KG1 (cell line): ENCODE data around the gene ZNF423.

Experiments used
- DNase-seq: peaks from one replicate; lab custom pipeline; 2025; lab: John Stamatoyannopoulos, UW

ZNF423 gene

DNA sequence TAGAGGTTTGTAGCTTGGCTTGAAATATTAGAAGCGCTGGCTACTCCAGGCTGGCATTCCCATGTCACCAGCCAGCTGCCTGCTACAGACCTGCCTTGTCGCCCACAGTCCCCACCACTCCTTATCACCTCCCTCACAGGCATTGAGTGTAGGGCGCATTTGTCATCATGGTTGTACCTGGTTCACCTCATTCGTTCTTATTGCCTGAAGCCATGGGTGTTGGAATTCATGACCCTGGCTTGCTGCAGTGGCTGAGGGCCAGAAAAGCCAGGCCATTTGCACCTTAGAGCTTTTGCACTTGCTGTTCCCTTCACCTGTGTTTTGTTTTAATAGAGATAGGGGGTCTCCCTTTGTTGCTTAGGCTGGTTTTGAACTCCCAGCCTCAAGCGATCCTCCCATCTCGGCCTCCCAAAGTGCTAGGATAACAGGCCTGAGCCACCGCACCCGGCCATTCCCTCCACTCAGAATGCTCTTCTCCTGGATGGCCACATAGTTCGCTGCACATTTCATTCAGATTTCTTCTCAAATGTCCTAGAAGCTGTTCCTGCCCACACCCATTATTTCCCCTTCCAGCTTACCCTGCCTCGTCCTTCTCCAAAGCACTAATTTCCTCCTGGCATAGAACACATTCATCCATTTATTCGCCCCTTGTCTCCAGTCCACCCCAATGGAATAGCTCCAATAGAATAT lies 384.7 kb downstream of the ZNF423 start:
- no peak for DNase-seq

- DNase-seq: no peak
Measured at GRCh38 chr16:49470513-49470991, 385.4 kb downstream of the ZNF423 start.

GRCh38 chr16:49469930-49470451 lies 385.9 kb downstream of the ZNF423 start:
- DNase-seq: no peak

DNA sequence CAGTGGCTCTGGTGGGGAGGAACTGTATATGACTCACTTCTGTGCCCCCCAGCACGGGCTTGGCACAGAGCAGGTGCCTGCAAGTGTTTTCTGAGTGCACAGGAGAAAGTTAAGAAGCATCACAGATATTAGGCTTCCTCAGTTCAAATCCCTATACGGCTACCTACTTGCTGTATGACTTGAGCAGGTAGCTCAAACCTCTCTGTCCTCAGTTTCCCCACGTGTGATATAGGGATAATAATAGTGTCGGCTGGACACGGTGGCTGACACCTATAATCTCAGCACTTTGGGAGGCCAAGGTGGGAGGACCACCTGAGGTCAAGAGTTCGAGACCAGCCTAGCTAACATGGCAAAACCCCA lies 386.6 kb downstream of the ZNF423 start:
- no peak for DNase-seq

DNA sequence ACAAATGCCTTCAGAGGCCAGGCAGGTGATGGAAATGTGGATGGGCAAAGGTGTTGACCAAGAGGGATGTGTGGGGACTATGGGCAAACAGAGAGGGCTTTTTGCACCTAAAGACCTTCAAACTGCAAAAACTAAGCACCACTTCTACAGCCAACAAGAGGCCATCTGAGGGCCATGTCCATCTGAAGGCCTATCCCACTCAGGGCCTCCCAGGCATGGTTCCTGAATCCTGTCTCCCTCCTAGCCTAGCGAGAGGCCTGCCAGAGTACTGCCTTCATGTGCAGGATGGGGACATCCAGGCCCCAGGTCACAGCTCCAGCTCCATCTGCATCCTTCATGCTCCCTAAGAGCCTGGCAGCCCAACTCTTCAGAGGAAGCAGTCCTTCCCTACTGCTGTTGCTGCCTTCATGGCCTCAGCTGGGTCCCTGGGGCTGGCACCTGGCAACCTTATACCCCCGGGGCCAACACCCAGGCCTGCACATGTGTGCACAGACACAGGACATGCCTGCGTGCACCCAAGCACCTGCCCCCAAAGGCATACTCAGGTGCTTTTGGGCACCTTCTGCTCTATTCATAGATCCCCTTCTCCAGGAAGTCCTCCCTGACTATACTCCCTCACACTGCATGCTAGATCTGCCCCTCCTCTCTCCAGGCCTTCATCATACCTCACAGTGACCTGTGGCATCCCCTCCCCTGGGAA lies 387.2 kb downstream of the ZNF423 start:
- DNase-seq: no peak

DNA sequence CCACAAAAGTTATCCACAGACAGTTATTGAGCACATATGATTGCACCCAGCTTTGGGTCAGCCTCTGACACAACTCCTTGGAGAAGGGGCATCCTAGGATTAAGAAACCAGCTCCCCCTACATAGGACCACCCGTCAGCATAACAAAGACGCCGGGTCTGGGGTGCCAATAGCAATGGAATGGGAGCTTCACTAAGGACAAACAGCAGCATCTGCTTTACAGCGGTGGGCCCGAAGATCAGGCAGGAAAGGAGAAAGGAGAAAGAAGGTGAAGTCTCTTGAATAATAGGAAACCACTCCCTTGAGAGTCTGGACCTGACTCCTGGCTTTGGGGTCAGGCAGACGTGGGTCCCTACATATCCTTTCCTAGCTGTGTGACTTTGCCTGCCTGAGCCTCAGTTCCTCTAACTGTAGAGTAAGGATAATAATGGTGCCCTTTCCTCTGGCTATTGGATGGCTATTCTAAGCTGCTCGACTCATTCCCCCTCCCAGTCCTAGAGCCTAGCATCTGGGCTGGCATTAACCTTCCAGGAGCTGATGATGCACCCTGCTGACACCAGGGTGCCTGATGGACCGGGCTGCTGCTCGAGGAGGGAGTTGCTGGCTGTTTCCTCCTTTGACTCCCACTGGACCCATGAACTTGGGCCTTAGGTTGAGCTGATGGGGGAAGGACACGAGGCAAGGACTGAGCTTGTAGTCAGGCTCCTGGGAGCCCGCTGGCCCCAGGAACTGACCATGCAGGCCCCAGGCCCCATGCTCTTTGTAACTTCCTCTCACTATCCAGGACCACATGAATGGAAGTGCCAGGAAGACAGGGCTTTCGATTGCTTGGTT lies 388.2 kb downstream of the ZNF423 start:
- no peak for DNase-seq

- DNase-seq: no peak
Measured at GRCh38 chr16:49466881-49467280, 389.0 kb downstream of the ZNF423 start.

DNA sequence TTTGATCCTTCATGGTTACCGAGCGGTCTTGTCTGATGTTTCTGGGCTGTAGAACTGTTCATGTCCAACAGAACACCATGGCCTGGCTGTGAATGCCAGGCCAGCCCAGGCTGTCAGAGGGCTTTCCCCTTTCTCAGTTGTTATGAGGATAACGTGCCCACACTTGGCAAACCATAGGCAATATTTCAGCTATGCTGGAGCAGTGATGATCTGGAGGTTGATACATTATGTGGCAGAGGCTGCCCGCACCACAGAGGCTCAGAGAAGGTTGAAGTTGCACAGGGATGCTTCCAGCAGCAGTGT lies 389.4 kb downstream of the ZNF423 start:
- no peak for DNase-seq

DNA sequence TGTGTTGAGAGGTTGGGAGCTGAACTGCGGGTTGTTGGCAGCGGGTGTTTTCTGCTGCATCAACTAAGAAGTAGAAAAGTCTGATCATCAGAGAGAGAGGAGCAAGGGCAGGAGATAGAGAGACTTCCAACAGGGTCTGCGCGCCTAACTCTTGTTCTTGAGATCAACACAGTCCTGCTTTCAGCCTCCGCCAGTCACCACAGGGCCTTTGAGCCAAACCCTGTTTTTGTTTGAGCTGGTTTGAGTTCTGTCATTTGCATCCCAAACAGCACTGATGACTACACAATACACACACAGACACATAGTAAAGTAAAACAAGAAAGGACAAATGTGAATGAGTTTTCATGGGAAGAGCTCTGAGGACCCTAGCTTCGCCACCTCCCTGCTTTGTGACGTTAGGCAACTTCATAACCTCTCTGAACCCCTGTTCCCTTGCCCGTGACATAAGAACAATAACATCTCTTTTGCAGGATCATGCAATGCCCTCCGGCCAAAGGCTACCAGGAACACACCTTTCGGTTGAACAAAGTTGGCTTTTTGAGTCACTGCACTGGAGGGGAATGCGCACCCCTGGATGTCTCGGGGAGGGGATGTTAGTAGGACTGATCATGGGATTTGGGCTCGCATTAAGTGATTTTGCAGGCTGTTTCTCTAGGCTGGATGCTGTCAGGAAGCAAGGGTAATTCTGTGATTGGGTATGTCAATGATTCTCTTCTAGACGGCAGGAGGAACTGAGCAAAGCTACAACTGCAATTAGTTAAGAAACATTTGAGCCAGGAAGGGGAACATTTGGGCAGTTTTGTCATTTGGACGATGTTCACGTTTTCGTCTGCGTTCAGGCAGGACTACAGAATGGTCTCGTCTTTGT lies 390.0 kb downstream of the ZNF423 start:
- no peak for DNase-seq

DNA sequence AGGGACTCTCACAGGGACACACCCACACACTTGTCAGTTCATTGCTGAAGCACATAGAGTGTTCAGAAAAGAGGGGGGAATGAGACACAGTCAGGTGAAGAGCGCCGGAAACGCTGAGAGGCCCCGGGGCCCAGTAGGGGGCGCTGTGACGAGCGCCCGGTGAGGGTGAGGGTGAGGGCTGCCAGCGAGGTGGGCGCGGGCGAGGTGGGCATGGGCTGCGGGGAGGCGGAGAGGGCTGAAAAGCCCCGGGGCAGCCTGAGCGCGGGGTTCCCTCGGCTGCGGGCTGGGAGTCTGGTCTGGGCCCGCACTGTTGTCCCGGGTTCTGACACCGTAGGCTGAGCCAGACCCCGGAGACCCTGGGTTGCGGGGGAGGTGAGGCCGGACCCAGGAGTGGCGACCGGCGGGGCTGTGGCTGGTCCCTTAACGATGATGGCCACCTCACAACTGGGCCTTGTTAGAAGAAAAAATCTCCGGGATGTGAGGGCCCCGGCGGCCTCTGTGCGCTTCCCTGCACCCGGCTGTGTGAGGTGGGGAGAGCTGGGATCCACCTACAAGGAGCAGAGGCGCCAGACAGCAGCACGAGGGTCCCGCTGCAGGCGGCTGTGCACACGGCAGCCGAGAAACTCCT lies 390.9 kb downstream of the ZNF423 start:
- DNase-seq: no peak

DNA sequence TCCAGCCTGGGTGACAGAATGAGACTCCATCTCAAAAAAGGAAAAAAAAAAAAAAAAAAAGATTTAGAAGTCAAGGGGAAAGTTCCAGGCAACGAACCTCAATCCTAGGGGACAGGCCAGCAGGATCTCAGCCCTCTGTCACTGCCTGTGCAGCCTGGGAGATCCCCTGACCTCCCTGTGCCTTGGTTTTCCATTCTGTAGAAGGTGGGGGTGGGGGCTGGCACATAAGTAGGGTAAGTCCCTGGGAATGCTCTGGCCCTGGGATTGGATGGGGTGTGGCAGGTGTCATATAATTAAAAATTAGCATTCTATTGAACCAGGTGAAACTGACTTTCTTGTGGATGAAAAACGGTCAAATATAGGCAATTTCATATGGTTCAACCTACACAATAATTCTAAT lies 391.8 kb downstream of the ZNF423 start:
- no peak for DNase-seq

DNA sequence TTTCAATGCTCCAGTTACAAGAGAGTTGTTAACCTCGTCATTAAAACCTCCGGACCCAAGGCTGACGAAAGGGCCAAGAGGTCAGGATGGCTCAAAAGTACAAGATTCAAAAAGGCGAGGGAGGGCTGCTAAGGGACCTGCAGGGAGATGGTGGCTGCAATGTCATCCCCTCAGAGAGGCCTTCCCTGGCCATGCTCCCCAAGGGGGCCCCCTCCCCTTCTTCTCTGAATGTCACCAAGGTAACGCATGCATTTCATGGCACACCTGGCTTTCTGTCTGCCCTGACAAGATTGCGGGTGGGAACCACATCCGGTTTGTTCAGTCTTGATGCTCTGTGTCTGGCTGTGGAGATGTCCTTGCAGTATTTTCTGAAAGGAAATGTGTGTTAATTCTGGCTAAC lies 392.4 kb downstream of the ZNF423 start:
- peak; percentile 68 for DNase-seq

- DNase-seq: no peak
Measured at GRCh38 chr16:49462989-49463371, 392.9 kb downstream of the ZNF423 start.

DNA sequence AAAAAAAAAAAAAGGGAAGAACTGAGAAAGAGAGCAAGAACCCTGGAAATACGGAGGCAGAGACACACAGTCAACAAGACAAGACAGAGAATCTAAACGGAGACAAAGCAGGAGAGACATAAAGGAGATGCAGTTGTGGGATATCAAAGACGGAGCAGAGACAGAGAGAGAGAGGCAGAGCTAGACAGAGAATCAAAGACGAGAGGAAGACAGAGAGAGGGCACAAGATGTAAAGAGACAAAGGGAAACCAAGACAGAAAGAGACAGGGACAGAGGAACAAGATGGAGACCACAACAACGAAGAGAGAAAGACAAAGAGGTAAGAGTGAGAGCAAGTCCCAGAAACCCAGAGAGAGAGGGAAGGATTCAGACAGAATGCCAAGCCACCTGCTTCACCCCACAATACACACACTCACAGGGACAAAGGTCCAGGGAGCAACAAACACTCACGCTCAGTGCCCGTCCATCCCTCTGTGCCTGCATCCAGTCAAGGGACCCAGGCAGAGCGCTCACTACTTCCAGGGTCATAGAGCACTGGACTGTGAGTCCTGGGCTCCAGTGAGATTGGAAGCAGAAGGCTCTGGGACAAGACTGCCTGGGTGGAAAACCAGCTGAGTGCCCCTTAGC lies 393.4 kb downstream of the ZNF423 start:
- DNase-seq: no peak

- no peak for DNase-seq
Measured at GRCh38 chr16:49461517-49461951, 394.4 kb downstream of the ZNF423 start.

DNA sequence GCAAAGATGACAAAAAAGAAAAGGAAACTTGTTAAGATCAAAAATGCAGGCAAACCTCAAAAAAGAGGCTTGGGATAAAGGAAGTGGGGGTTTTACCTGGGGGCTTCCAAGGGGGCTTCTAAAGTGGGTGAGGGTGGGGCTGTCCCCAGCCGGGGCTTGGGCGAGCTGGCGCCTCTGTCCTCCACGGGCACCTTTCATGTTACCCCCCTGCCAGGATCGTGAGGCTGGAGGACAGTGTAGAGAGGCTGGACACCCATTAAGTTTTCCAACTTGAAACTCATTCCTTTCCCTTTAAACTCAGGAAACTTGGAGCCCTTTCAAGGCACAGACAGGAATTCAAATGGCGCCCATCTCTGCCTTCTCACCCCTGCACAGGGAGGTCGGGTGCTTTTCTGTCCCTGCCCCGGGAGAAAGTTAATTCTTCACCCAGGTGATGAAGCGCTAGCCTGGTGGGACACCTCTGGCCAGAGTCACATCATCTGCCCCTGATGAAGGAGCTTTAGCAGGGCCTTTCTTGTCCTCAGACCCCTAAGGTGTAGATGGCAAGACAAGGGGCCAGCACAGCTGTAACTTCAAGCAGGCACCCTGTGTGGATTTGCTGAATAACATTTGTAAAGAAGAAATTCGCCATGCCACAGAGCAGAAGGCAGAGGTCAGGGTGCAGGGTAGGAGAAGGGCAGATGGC lies 395.0 kb downstream of the ZNF423 start:
- no peak for DNase-seq

DNA sequence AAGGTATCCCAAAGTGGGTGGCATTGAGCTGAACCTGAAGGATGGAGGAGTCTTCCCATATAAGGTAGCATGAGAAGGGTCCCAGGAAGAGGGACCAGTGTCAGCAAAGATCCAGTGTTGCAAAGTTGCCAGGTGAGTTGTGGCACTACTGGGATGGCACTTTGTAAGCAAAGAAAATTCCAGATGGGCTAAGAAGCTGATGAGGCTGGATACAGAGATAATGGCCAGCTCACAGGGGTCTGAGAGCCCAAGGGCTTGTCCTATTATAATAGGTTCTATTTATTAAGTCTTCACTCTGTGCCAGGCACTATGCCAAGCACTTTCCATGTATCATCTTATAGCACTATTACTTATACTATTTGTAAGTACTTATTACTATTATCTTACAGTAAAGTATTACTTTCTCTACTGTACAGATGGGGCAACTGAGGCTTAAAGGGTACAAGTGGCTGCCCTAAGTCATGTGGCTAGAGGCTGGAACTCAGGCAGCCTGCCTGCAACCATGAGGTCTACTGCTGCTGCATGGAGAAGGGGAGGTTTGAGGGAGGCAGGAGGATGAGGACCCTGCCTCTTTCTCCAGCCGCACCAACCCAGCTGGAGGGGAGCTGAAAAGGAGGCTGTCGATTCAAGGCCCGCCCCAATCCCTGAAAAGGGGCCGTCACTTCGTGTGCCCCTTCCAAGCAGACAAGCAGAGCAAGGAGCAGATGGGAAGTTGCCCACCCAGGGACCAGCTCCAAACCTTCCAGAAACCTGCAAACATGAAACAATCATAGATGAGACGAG lies 395.8 kb downstream of the ZNF423 start:
- no peak for DNase-seq

DNA sequence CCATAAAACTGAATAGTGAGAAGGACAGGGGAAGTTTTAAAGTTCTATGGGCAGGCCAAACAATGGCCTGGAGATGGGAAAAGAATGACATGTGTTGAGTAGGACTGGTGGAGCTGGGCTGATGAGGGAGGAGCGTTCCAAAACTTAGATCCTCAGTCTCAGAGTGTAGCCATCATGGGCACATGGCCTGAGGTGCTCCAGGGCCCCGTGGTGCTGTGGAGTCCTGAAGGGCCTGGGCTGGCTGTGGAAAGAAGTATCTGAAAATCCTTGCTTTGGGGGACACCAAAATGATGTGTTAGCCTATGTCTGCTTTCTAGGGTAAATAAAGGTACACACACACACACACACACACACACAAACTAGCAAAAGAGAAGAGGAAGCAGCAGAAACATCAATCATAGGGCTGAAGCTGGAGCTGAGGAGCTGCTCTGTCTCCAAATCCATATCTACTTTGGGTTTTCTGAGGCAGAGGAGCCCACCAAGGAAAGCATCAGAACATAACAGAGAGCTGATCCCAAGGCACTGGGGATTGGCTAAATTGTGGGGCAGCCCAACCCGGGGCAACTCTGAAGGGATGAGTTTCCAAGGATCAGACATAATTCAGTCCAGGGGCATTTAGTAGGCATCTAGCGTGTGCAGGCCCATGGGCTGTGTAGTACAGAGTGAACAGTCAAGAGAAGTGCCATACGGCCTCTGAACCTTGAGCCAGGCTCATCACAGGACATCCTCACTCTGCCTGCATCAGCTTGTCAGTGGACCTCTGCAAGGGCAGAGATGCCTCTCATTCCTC lies 397.1 kb downstream of the ZNF423 start:
- no peak for DNase-seq

DNA sequence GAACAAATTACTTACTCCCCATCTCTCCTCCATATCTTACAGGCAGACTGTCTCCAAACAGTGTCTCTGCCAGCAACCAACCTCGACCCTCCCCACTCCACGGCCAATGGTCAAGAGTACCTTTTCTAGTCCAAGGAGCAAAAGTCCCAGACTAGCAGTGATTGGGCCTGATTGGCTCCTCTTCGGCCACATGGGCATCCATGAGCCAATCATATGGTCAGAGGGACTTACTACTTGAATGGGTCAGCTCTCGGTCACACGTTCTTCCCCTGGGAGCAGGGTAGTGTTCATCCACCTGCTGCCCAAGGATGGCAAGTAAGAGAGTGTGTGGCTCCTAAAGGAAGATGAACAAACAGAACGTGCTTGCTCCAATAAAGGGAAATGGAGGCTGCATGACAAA lies 397.7 kb downstream of the ZNF423 start:
- no peak for DNase-seq
